Uterus (tissue), 2 donors: ENCODE measurements around the gene GRIN2D.

Experiments used
- POLR2A ChIP-seq, 2 donors: fragments of 450-650 bp; IDR thresholded peaks; one replicate each; pipeline ENCODE4 v1.6.1; 2016; ENCODE audit warnings: antibody characterized with exemption in 2 of 2, mild to moderate bottlenecking in 1 of 2, moderate library complexity in 1 of 2
- TF ChIP-seq, protein P1 (sequence below), 4 experiments: fragments of 200-600 bp in 2 of 4; fragments of 450-650 bp in 2 of 4; sonication (generic) in 2 of 4; IDR thresholded peaks; one replicate each; pipeline ENCODE4 v1.5.1; 2016 to 2019; ENCODE audit warnings: antibody characterized with exemption in 4 of 4, mild to moderate bottlenecking in 2 of 4, moderate library complexity in 1 of 4

DNA sequence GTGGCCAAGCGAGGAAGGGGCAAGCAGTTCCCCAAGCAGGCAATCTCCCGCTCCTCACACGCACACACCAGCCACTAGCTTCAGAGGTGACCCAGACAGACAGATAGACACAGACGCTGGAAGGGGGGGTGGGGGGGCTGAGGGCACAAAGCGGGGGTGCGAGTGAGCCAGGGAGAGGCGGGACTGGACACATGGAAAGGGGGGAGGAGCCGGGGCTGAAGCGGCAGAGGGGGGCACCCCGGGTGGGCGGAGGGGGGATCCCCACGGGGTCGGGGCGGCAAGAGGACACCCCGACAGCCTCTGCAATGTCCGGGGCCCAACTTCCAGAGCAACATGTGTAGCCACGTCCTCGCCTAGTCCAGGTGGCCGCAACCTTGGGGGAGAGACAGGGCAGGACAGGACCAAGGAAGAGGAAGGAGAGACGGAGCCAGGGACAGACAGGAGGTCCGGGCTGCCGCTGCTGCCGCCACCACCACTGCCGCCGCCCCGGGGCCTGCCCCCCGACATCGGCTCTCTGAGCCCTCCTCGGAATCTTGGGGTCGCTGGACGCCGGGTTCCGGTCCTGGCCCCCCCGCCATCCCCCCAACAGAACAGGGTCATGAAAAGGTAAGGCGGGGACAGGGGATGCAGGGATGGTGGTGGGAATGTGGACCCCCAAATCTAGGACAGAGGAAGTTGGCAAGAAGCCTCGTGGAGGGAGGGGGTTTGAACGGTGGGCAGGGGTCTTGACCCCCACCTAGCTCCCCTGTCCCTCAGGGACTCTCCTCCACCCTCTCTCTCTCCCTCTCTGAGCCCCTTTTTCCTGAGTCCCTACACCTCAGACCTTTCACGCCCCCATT, 1.1 kb downstream of the GRIN2D start:
- TF ChIP-seq, protein P1, sequence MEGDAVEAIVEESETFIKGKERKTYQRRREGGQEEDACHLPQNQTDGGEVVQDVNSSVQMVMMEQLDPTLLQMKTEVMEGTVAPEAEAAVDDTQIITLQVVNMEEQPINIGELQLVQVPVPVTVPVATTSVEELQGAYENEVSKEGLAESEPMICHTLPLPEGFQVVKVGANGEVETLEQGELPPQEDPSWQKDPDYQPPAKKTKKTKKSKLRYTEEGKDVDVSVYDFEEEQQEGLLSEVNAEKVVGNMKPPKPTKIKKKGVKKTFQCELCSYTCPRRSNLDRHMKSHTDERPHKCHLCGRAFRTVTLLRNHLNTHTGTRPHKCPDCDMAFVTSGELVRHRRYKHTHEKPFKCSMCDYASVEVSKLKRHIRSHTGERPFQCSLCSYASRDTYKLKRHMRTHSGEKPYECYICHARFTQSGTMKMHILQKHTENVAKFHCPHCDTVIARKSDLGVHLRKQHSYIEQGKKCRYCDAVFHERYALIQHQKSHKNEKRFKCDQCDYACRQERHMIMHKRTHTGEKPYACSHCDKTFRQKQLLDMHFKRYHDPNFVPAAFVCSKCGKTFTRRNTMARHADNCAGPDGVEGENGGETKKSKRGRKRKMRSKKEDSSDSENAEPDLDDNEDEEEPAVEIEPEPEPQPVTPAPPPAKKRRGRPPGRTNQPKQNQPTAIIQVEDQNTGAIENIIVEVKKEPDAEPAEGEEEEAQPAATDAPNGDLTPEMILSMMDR (IDR thresholded peaks at IDR 0.05): no peak
- no peak for TF ChIP-seq POLR2A (IDR thresholded peaks at IDR 0.05)
